ENCODE results near the gene IGHMBP2. TPM values are rescaled to one million over a fixed set of nuclear protein-coding genes. Genes with fewer than 3 reads are reported as not detected.

IGHMBP2 gene
- total and polyA plus RNA-seq, 8 donors: 8.5 to 41.3 (median 12.4) TPM

- DNase-seq (peak in 2 of 6 donors; percentile 2 to 6), FAIRE-seq (no peak), ATAC-seq (no peak)
- H3K4me1 ChIP-seq: no peaks in the 10 kb centered on the region
- no peaks in the 10 kb centered on the region for H3K27me3 ChIP-seq
- WGBS, 2 donors: 41 to 47% methylated on average over 4 of the region's 4 CpGs
- H3K9me3 ChIP-seq: no peaks in the 10 kb centered on the region
- H3K4me3 ChIP-seq: no peak overlapping the region
- no peaks in the 10 kb centered on the region for H3K36me3 ChIP-seq
- no peak overlapping the region for H3K27ac ChIP-seq
- no peak for TF ChIP-seq CTCF (IDR thresholded peaks at IDR 0.05)
- intact Hi-C loops (cut with DNase I): no loop called here
Measured at GRCh38 chr11:68976095-68976494, 72.4 kb downstream of the IGHMBP2 start.

GRCh38 chr11:68976563-68976962, 72.9 kb downstream of the IGHMBP2 start:
- Histone ChIP-seq H3K27me3 (no peaks in the 10 kb centered on the region), H3K27ac (no peak overlapping the region), H3K36me3 (no peaks in the 10 kb centered on the region), H3K9me3 (no peaks in the 10 kb centered on the region), H3K4me3 (no peak overlapping the region), H3K4me1 (no peaks in the 10 kb centered on the region)
- no peak for TF ChIP-seq CTCF (IDR thresholded peaks at IDR 0.05)
- WGBS, 2 donors: 55 to 61% methylated on average over 4 of the region's 4 CpGs
- intact Hi-C loops (cut with DNase I): no loop called here
- ATAC-seq (no peak), FAIRE-seq (no peak), DNase-seq (peak in 1 of 6 donors; percentile 3)

GRCh38 chr11:68977781-68978625, 74.3 kb downstream of the IGHMBP2 start:
- FAIRE-seq (no peak), ATAC-seq (no peak), DNase-seq (peak in 2 of 6 donors; percentile 4 to 28)
- Histone ChIP-seq H3K9me3 (no peaks in the 10 kb centered on the region), H3K36me3 (no peaks in the 10 kb centered on the region), H3K27ac (no peak overlapping the region), H3K27me3 (no peaks in the 10 kb centered on the region), H3K4me3 (no peak overlapping the region), H3K4me1 (no peaks in the 10 kb centered on the region)
- TF ChIP-seq CTCF (IDR thresholded peaks at IDR 0.05): no peak
- WGBS, 2 donors: 54 to 65% methylated on average over 14 of the region's 14 CpGs
- intact Hi-C loops (cut with DNase I): no loop called here

GRCh38 chr11:68978626-68978930, 74.9 kb downstream of the IGHMBP2 start:
- H3K27ac ChIP-seq: no peak overlapping the region
- H3K4me3 ChIP-seq: no peak overlapping the region
- no peaks in the 10 kb centered on the region for H3K36me3 ChIP-seq
- FAIRE-seq (no peak), DNase-seq (no peak), ATAC-seq (no peak)
- WGBS, 2 donors: 63 to 73% methylated on average over 5 of the region's 5 CpGs
- no peak for TF ChIP-seq CTCF (IDR thresholded peaks at IDR 0.05)
- H3K4me1 ChIP-seq: no peaks in the 10 kb centered on the region
- intact Hi-C loops (cut with DNase I): no loop called here
- H3K9me3 ChIP-seq: no peaks in the 10 kb centered on the region
- H3K27me3 ChIP-seq: no peaks in the 10 kb centered on the region

GRCh38 chr11:68978931-68979594, 75.4 kb downstream of the IGHMBP2 start:
- Histone ChIP-seq H3K4me3 (no peak overlapping the region), H3K9me3 (no peaks in the 10 kb centered on the region), H3K36me3 (no peaks in the 10 kb centered on the region), H3K27ac (no peak overlapping the region), H3K27me3 (no peaks in the 10 kb centered on the region), H3K4me1 (no peaks in the 10 kb centered on the region)
- intact Hi-C loops (cut with DNase I): no loop called here
- TF ChIP-seq CTCF (IDR thresholded peaks at IDR 0.05): no peak
- FAIRE-seq (no peak), DNase-seq (peak in 2 of 6 donors; percentile 10 to 30), ATAC-seq (no peak)
- 44 to 56% methylated on average over 15 of the region's 15 CpGs for WGBS, 2 donors

Data from pancreas (tissue), 10 donors.